MM.1S (cell line): ENCODE data around the gene PSMD14.
"Not testable (repeated sequence)": the region's sequence is repeated elsewhere in the genome, so short reads cannot be mapped to it uniquely, and the experiment has no call there.

ENCODE experiments used
- DNase-seq: peaks from one replicate; pipeline ENCODE4 v3.0.0-alpha.2; 2015
- H2AFZ ChIP-seq: fragments of 300-600 bp; sonication (generic); 2 replicates; pipeline ENCODE4 v1.6.0; 2016; ENCODE audit warnings: antibody characterized with exemption, low read length
- H3F3A ChIP-seq: fragments of 300-600 bp; sonication (generic); 2 replicates; pipeline ENCODE4 v1.6.1; 2016; ENCODE audit warnings: mild to moderate bottlenecking, antibody characterized with exemption, low read length, moderate library complexity, mixed read lengths; ENCODE audit not compliant: insufficient read depth
- H3K27ac ChIP-seq: fragments of 300-600 bp; sonication (generic); 2 replicates; pipeline ENCODE4 v1.5.1; 2016; ENCODE audit warnings: mild to moderate bottlenecking, low read length
- H3K27me3 ChIP-seq: fragments of 300-600 bp; sonication (generic); replicated peaks from 2 replicates; pipeline ENCODE4 v1.6.0; 2016; ENCODE audit warnings: low read length; ENCODE audit not compliant: insufficient read depth
- H3K36me3 ChIP-seq: fragments of 300-600 bp; sonication (generic); replicated peaks from 2 replicates; pipeline ENCODE4 v1.6.1; 2016; ENCODE audit warnings: mild to moderate bottlenecking, low read length, mixed read lengths; ENCODE audit not compliant: insufficient read depth
- H3K4me1 ChIP-seq: fragments of 300-600 bp; sonication (generic); 2 replicates; pipeline ENCODE4 v1.6.1; 2016; ENCODE audit warnings: low read length, mixed read lengths
- H3K4me2 ChIP-seq: fragments of 300-600 bp; sonication (generic); 2 replicates; pipeline ENCODE4 v1.6.0; 2016; ENCODE audit warnings: low read depth, low read length
- H3K4me3 ChIP-seq: fragments of 300-600 bp; sonication (generic); 2 replicates; pipeline ENCODE4 v1.5.1; 2016; ENCODE audit warnings: low read length, mixed read lengths
- H3K79me2 ChIP-seq: fragments of 300-600 bp; sonication (generic); 2 replicates; pipeline ENCODE4 v1.6.1; 2016; ENCODE audit warnings: mixed run types, low read length, mixed read lengths
- H3K9ac ChIP-seq: fragments of 300-600 bp; sonication (generic); 2 replicates; pipeline ENCODE4 v1.6.1; 2016; ENCODE audit warnings: low read length, mixed read lengths
- H3K9me2 ChIP-seq: fragments of 300-600 bp; sonication (generic); replicated peaks from 2 replicates; pipeline ENCODE4 v1.6.1; 2016; ENCODE audit warnings: mild to moderate bottlenecking, low read length, mixed read lengths; ENCODE audit not compliant: insufficient read depth
- H3K9me3 ChIP-seq: fragments of 300-600 bp; sonication (generic); replicated peaks from 2 replicates; pipeline ENCODE4 v1.6.1; 2016; ENCODE audit warnings: mild to moderate bottlenecking, low read length, mixed read lengths; ENCODE audit not compliant: insufficient read depth
- H4K20me1 ChIP-seq: fragments of 300-600 bp; sonication (generic); 2 replicates; pipeline ENCODE4 v1.6.1; 2016; ENCODE audit warnings: mild to moderate bottlenecking, low read length, moderate library complexity, mixed read lengths; ENCODE audit not compliant: insufficient read depth
- EZH2 ChIP-seq: fragments of 300-600 bp; sonication (generic); optimal IDR thresholded peaks from 2 replicates; pipeline ENCODE3; 2017; ENCODE audit warnings: low read depth, mild to moderate bottlenecking, antibody characterized with exemption, low read length, mixed read lengths
- EZH2phosphoT487 ChIP-seq: fragments of 300-600 bp; sonication (generic); IDR thresholded peaks from 2 replicates; pipeline ENCODE4 v1.6.1; 2018; ENCODE audit warnings: antibody characterized with exemption, low read length
- TF ChIP-seq, protein P1 (sequence below): fragments of 300-600 bp; sonication (generic); IDR thresholded peaks from 2 replicates; pipeline ENCODE4 v1.5.1; 2016; ENCODE audit warnings: antibody characterized with exemption, low read length, mixed read lengths

Gene PSMD14

GRCh38 chr2:161273038-161273760 lies 35.0 kb upstream of the PSMD14 start:
- peak; percentile 71 for DNase-seq
- Histone ChIP-seq H3K27me3 (no peaks in the 10 kb centered on the region), H3K4me3 (no peak overlapping the region), H2AFZ (no peak overlapping the region), H3K4me1 (no peaks in the 10 kb centered on the region), H3F3A (no peaks in the 10 kb centered on the region), H3K36me3 (no peaks in the 10 kb centered on the region), H3K79me2 (no peaks in the 10 kb centered on the region), H3K9ac (no peak overlapping the region), H3K27ac (no peak overlapping the region), H3K4me2 (no peak overlapping the region), H4K20me1 (no peaks in the 10 kb centered on the region), H3K9me3 (no peaks in the 10 kb centered on the region), H3K9me2 (no peaks in the 10 kb centered on the region)
- no peak for TF ChIP-seq EZH2
- TF ChIP-seq EZH2phosphoT487: no peak
- TF ChIP-seq, protein P1, sequence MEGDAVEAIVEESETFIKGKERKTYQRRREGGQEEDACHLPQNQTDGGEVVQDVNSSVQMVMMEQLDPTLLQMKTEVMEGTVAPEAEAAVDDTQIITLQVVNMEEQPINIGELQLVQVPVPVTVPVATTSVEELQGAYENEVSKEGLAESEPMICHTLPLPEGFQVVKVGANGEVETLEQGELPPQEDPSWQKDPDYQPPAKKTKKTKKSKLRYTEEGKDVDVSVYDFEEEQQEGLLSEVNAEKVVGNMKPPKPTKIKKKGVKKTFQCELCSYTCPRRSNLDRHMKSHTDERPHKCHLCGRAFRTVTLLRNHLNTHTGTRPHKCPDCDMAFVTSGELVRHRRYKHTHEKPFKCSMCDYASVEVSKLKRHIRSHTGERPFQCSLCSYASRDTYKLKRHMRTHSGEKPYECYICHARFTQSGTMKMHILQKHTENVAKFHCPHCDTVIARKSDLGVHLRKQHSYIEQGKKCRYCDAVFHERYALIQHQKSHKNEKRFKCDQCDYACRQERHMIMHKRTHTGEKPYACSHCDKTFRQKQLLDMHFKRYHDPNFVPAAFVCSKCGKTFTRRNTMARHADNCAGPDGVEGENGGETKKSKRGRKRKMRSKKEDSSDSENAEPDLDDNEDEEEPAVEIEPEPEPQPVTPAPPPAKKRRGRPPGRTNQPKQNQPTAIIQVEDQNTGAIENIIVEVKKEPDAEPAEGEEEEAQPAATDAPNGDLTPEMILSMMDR: peak; percentile 76

- not testable (repeated sequence) for H3K27ac ChIP-seq
These were observed 29.5 kb upstream of the PSMD14 start for GRCh38 chr2:161278564-161279229.

GRCh38 chr2:161279230-161279815 lies 28.9 kb upstream of the PSMD14 start:
- H3K79me2 ChIP-seq, H3F3A ChIP-seq, H3K9me3 ChIP-seq, H3K4me1 ChIP-seq, DNase-seq, H3K27ac ChIP-seq, H2AFZ ChIP-seq, H3K4me2 ChIP-seq, H3K9me2 ChIP-seq, H3K9ac ChIP-seq, H4K20me1 ChIP-seq, H3K4me3 ChIP-seq, H3K27me3 ChIP-seq, H3K36me3 ChIP-seq: not testable (repeated sequence)

More at GRCh38 chr2:161278564-161279229, 29.5 kb upstream of the PSMD14 start:
- H3K79me2 ChIP-seq, H3F3A ChIP-seq, H3K4me3 ChIP-seq, H3K4me1 ChIP-seq, H3K36me3 ChIP-seq, H3K9me2 ChIP-seq, H3K9me3 ChIP-seq, H3K27me3 ChIP-seq, H3K4me2 ChIP-seq, H3K9ac ChIP-seq, H4K20me1 ChIP-seq, H2AFZ ChIP-seq: not testable (repeated sequence)
- peak; percentile 11 for DNase-seq

- not testable (repeated sequence) for DNase-seq, H3K4me2 ChIP-seq, H3K4me3 ChIP-seq
These were observed 27.3 kb upstream of the PSMD14 start for GRCh38 chr2:161280906-161281323.

GRCh38 chr2:161281615-161282310 lies 26.5 kb upstream of the PSMD14 start:
- H3K9me3 ChIP-seq, H3K4me2 ChIP-seq, DNase-seq, H3K4me1 ChIP-seq, H3K27ac ChIP-seq, H3F3A ChIP-seq, H3K27me3 ChIP-seq, H3K36me3 ChIP-seq, H3K79me2 ChIP-seq, H3K9ac ChIP-seq, H3K4me3 ChIP-seq, H2AFZ ChIP-seq, H3K9me2 ChIP-seq, H4K20me1 ChIP-seq: not testable (repeated sequence)

More at GRCh38 chr2:161280906-161281323, 27.3 kb upstream of the PSMD14 start:
- H3K79me2 ChIP-seq, H3F3A ChIP-seq, H3K4me1 ChIP-seq, H3K9me3 ChIP-seq, H3K36me3 ChIP-seq, H2AFZ ChIP-seq, H3K27ac ChIP-seq, H3K9ac ChIP-seq, H3K9me2 ChIP-seq, H3K27me3 ChIP-seq, H4K20me1 ChIP-seq: not testable (repeated sequence)

GRCh38 chr2:161282311-161282644 lies 25.9 kb upstream of the PSMD14 start:
- not testable (repeated sequence) for DNase-seq, H4K20me1 ChIP-seq

More at GRCh38 chr2:161282311-161282644, 25.9 kb upstream of the PSMD14 start:
- H3K27me3 ChIP-seq, H3K27ac ChIP-seq, H3K9me3 ChIP-seq, H2AFZ ChIP-seq, H3K9me2 ChIP-seq, H3K4me1 ChIP-seq, H3K4me3 ChIP-seq, H3F3A ChIP-seq, H3K79me2 ChIP-seq, H3K36me3 ChIP-seq, H3K9ac ChIP-seq, H3K4me2 ChIP-seq: not testable (repeated sequence)
